Panc1 (cell line): Measurements from ENCODE around the gene ACLY. TPM values are rescaled to one million over a fixed set of nuclear protein-coding genes. Genes with fewer than 3 reads are reported as not detected.

Source experiments
- ATAC-seq: fragments of 200-7000 bp; cut with Tn5 transposase; 2 replicates; pipeline ENCODE4 v1.9.1; 2020; ENCODE audit warnings: mild to moderate bottlenecking, moderate library complexity
- BruUV-seq: library from RNA; stranded (reverse); fragments of 400-500 nt; replicated peaks from 2 replicates; lab custom pipeline; 2021; lab: Mats Ljungman, UMichigan
- CTCF ChIA-PET: fragments of 300-600 bp; sonication (Branson Sonifier 250); formaldehyde crosslinking; loops from one replicate; lab custom pipeline; 2022; ENCODE audit warnings: antibody characterized with exemption; lab: Charles Lee
- POLR2A ChIA-PET: fragments of 300-600 bp; sonication (Branson Sonifier 250); formaldehyde crosslinking; loops from one replicate; lab custom pipeline; 2022; ENCODE audit warnings: antibody characterized with exemption; lab: Charles Lee
- DNase-seq: peaks from one replicate; pipeline ENCODE4 v3.0.0-alpha.2; 2010; ENCODE audit warnings: low read depth, low spot score
- H3K27ac ChIP-seq: 2 replicates; pipeline ENCODE4 v1.5.1; 2011; ENCODE audit warnings: mild to moderate bottlenecking, low read length, inconsistent platforms
- H3K27me3 ChIP-seq: fragments of 200-500 bp; sonication (Bioruptor generic); 2 replicates; pipeline ENCODE4 v1.6.0; 2014; ENCODE audit warnings: low read length, inconsistent platforms; ENCODE audit not compliant: control insufficient read depth, insufficient read depth
- H3K36me3 ChIP-seq: fragments of 200-500 bp; sonication (Bioruptor generic); 2 replicates; pipeline ENCODE4 v1.5.1; 2014; ENCODE audit warnings: inconsistent platforms, mild to moderate bottlenecking, low read length, moderate library complexity; ENCODE audit not compliant: control insufficient read depth, insufficient read depth
- H3K4me1 ChIP-seq: 2 replicates; pipeline ENCODE4 v1.5.1; 2011; ENCODE audit warnings: inconsistent platforms, mild to moderate bottlenecking, low read length, moderate library complexity; ENCODE audit not compliant: control insufficient read depth, insufficient read depth
- H3K4me3 ChIP-seq, 2 experiments: 2 replicates each; pipeline ENCODE4 v1.5.1; 2011 to 2012; ENCODE audit warnings: low read depth in 2 of 2, low read length in 2 of 2, mild to moderate bottlenecking in 2 of 2, inconsistent platforms in 1 of 2, moderate library complexity in 1 of 2
- H3K9me3 ChIP-seq: fragments of 200-500 bp; sonication (Bioruptor generic); 2 replicates; pipeline ENCODE4 v1.5.1; 2014; ENCODE audit warnings: low read depth, mild to moderate bottlenecking, inconsistent platforms, low read length, moderate library complexity; ENCODE audit not compliant: control insufficient read depth, insufficient read depth
- CTCF ChIP-seq: fragments of 450-650 bp; IDR thresholded peaks from 2 replicates; pipeline ENCODE4 v1.5.1; 2017; ENCODE audit warnings: mild to moderate bottlenecking
- POLR2AphosphoS5 ChIP-seq: IDR thresholded peaks from 2 replicates; pipeline ENCODE4 v1.6.1; 2012; ENCODE audit warnings: mild to moderate bottlenecking, low read depth, low read length, moderate library complexity
- SIN3A ChIP-seq: IDR thresholded peaks from 2 replicates; pipeline ENCODE4 v1.6.1; 2012; ENCODE audit warnings: low read depth, mild to moderate bottlenecking, low read length, moderate library complexity, borderline replicate concordance; ENCODE audit not compliant: insufficient read depth
- TCF7L2 ChIP-seq: IDR thresholded peaks from 2 replicates; pipeline ENCODE4 v1.6.1; 2011; ENCODE audit warnings: mild to moderate bottlenecking, low read depth, low read length, inconsistent platforms
- in situ Hi-C: cut with HindIII; loops from 2 replicates; pipeline ENCODE4 v1.10.0; 2016; ENCODE audit warnings: low sequenced_read_pairs, low pct_unique_long_range_greater_than_20kb
- intact Hi-C: fragments of 100-400 bp; cut with micrococcal nuclease; formaldehyde crosslinking; loops from one replicate; pipeline ENCODE4 v1.10.0; 2022; ENCODE audit not compliant: unreplicated experiment
- total RNA-seq: library from RNA; stranded (reverse); gene quantifications from one replicate; pipeline ENCODE4 v1.2.1, GENCODE V29; 2021; ENCODE audit not compliant: unreplicated experiment
- TF ChIP-seq, protein P1 (sequence below), 2 experiments: IDR thresholded peaks; 2 replicates each; pipeline ENCODE4 v1.6.1; 2011 to 2012; ENCODE audit warnings: low read depth in 2 of 2, control low read depth in 1 of 2, low read length in 1 of 2, mild to moderate bottlenecking in 1 of 2, moderate library complexity in 1 of 2; ENCODE audit not compliant: insufficient read depth in 1 of 2

ACLY gene
- total RNA-seq, 1 experiment from 2014 or later, result 225 TPM

- intact Hi-C loops (no loop called here), in situ Hi-C loops (no loop called here)
- ATAC-seq (no peak), DNase-seq (no peak)
- no peaks in the 10 kb centered on the region; the same call in 1 of the 2 replicates for H3K36me3 ChIP-seq
- H3K9me3 ChIP-seq, result no peaks in the 10 kb centered on the region
- no peak overlapping the region for H3K27ac ChIP-seq
- CTCF ChIA-PET, result no interaction called here
- TF ChIP-seq, protein P1, sequence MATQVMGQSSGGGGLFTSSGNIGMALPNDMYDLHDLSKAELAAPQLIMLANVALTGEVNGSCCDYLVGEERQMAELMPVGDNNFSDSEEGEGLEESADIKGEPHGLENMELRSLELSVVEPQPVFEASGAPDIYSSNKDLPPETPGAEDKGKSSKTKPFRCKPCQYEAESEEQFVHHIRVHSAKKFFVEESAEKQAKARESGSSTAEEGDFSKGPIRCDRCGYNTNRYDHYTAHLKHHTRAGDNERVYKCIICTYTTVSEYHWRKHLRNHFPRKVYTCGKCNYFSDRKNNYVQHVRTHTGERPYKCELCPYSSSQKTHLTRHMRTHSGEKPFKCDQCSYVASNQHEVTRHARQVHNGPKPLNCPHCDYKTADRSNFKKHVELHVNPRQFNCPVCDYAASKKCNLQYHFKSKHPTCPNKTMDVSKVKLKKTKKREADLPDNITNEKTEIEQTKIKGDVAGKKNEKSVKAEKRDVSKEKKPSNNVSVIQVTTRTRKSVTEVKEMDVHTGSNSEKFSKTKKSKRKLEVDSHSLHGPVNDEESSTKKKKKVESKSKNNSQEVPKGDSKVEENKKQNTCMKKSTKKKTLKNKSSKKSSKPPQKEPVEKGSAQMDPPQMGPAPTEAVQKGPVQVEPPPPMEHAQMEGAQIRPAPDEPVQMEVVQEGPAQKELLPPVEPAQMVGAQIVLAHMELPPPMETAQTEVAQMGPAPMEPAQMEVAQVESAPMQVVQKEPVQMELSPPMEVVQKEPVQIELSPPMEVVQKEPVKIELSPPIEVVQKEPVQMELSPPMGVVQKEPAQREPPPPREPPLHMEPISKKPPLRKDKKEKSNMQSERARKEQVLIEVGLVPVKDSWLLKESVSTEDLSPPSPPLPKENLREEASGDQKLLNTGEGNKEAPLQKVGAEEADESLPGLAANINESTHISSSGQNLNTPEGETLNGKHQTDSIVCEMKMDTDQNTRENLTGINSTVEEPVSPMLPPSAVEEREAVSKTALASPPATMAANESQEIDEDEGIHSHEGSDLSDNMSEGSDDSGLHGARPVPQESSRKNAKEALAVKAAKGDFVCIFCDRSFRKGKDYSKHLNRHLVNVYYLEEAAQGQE (IDR thresholded peaks at IDR 0.05; ENCODE audit: insufficient read depth in 1 of 2, low read depth in 2 of 2, low read length in 1 of 2), result no peak
- TF ChIP-seq TCF7L2, result no peak
- no peak for TF ChIP-seq POLR2AphosphoS5
- TF ChIP-seq SIN3A, result no peak
- no peak for TF ChIP-seq CTCF
- no peaks in the 10 kb centered on the region for H3K4me1 ChIP-seq
- H3K27me3 ChIP-seq, result no peaks in the 10 kb centered on the region
- H3K4me3 ChIP-seq, result no peak overlapping the region
- POLR2A ChIA-PET, result interaction anchor here (0.6 kb wide), 1 partner anchor 55 kb away, joined by 5 read pairs; no protein-coding TSS in a partner anchor
- BruUV-seq, result TSS peak; percentile 57
Observed at GRCh38 chr17:41870627-41871026, 48.1 kb downstream of the ACLY start.

DNA sequence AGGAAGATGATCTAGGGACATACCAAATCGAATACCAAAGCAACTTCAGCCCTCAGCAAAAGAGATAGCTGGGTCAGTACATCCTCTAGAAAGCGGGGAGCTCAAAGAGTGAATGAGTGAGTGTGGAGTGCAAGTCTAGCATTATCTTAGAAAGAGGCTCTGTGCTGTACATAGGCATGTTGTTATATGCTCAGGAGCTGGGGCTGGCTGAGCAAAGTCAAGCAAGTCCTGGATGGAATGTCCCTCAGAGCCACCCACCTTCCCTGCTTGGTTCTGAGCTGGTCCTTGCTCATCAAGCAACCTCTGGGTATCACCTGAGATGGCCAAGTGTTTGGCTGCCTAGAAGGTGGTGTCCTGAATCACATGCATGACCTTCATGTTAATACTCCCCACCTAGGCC, 48.7 kb downstream of the ACLY start:
- Histone ChIP-seq H3K4me1 (no peaks in the 10 kb centered on the region), H3K9me3 (no peaks in the 10 kb centered on the region), H3K27me3 (no peaks in the 10 kb centered on the region), H3K36me3 (no peaks in the 10 kb centered on the region; the same call in 1 of the 2 replicates), H3K4me3 (no peak overlapping the region), H3K27ac (no peak overlapping the region)
- ChIA-PET CTCF (no interaction called here), POLR2A (no interaction called here)
- no peak for ATAC-seq
- no peak for TF ChIP-seq TCF7L2
- no peak for TF ChIP-seq SIN3A
- no peak for TF ChIP-seq CTCF
- TF ChIP-seq POLR2AphosphoS5, result no peak
- TF ChIP-seq, protein P1 (IDR thresholded peaks at IDR 0.05; ENCODE audit: insufficient read depth in 1 of 2, low read depth in 2 of 2, low read length in 1 of 2), result no peak
- in situ Hi-C loops (no loop called here), intact Hi-C loops (no loop called here)
- BruUV-seq, result no TSS peak
- DNase-seq, result no peak
